Right atrium auricular region (tissue), 2 donors: ENCODE data around the gene SFXN5. TPM values are rescaled to one million over a fixed set of nuclear protein-coding genes. Genes with fewer than 3 reads are reported as not detected.
"Not testable (repeated sequence)": the region's sequence is repeated elsewhere in the genome, so short reads cannot be mapped to it uniquely, and the experiment has no call there.

Source experiments
- DNase-seq: peaks from one replicate; pipeline ENCODE4 v3.0.0-alpha.2; 2019; ENCODE audit warnings: low spot score
- H3K27ac ChIP-seq, 2 donors: fragments of 200-600 bp; sonication (generic); 1 replicate in 1 of 2; 2 replicates in 1 of 2; pipeline ENCODE4 v1.5.1; 2016 to 2019
- H3K27me3 ChIP-seq, 2 donors: fragments of 200-600 bp; sonication (generic); one replicate each; pipeline versions ENCODE4 v1.5.1 to v1.6.0; 2017 to 2019
- H3K36me3 ChIP-seq: fragments of 200-600 bp; sonication (generic); one replicate; pipeline ENCODE4 v1.5.1; 2016
- H3K4me1 ChIP-seq, 2 donors: fragments of 200-600 bp; sonication (generic); one replicate each; pipeline versions ENCODE4 v1.5.1 to v1.6.0; 2017 to 2019
- H3K4me3 ChIP-seq, 2 donors: fragments of 200-600 bp; sonication (generic); 1 replicate in 1 of 2; 2 replicates in 1 of 2; pipeline ENCODE4 v1.5.1; 2017 to 2019; ENCODE audit warnings: mild to moderate bottlenecking in 1 of 2, moderate library complexity in 1 of 2
- H3K9me3 ChIP-seq, 2 donors: fragments of 200-600 bp; sonication (generic); one replicate each; pipeline ENCODE4 v1.5.1; 2019
- CTCF ChIP-seq, 2 donors: fragments of 200-600 bp; sonication (generic); IDR thresholded peaks; one replicate each; pipeline ENCODE4 v1.5.1; 2019; ENCODE audit warnings: antibody characterized with exemption in 2 of 2
- total RNA-seq, 2 donors: library from RNA; depleted of rRNA; stranded (reverse); fragments of >200 nt; gene quantifications; one replicate each; pipeline ENCODE4 v1.1.0, GENCODE V29; 2016

The SFXN5 gene
- total RNA-seq, 2 donors from 2014 or later = 4.5 to 5.8 TPM

GRCh38 chr2:73067043-73067442 lies 4.5 kb downstream of the SFXN5 start:
- Histone ChIP-seq H3K4me3 (no peak overlapping the region), H3K36me3 (no peaks in the 10 kb centered on the region), H3K4me1 (peaks cover 0 to 43% of the 10 kb centered on the region in 2 donors), H3K27me3 (no peaks in the 10 kb centered on the region), H3K9me3 (no peaks in the 10 kb centered on the region), H3K27ac (no peak overlapping the region)
- no peak for TF ChIP-seq CTCF (IDR thresholded peaks at IDR 0.05)
- DNase-seq = no peak

GRCh38 chr2:73065070-73065469 lies 6.4 kb downstream of the SFXN5 start:
- not testable (repeated sequence) for H3K4me3 ChIP-seq, H3K9me3 ChIP-seq, H3K27me3 ChIP-seq, H3K36me3 ChIP-seq, DNase-seq, H3K27ac ChIP-seq
- peaks cover 0 to 38% of the 10 kb centered on the region in 2 donors for H3K4me1 ChIP-seq

GRCh38 chr2:73063909-73064875 lies 7.3 kb downstream of the SFXN5 start:
- no peak for DNase-seq
- H3K4me1 ChIP-seq = peaks cover 0 to 29% of the 10 kb centered on the region in 2 donors
- H3K27me3 ChIP-seq = no peaks in the 10 kb centered on the region
- no peak for TF ChIP-seq CTCF (IDR thresholded peaks at IDR 0.05)
- no peak overlapping the region for H3K4me3 ChIP-seq
- no peaks in the 10 kb centered on the region for H3K36me3 ChIP-seq
- H3K9me3 ChIP-seq = no peaks in the 10 kb centered on the region
- H3K27ac ChIP-seq = no peak overlapping the region

GRCh38 chr2:73063472-73063871 lies 8.0 kb downstream of the SFXN5 start:
- Histone ChIP-seq H3K27ac (no peak overlapping the region), H3K9me3 (no peaks in the 10 kb centered on the region), H3K4me3 (no peak overlapping the region), H3K27me3 (no peaks in the 10 kb centered on the region), H3K4me1 (peaks cover 0 to 22% of the 10 kb centered on the region in 2 donors), H3K36me3 (no peaks in the 10 kb centered on the region)
- no peak for DNase-seq
- TF ChIP-seq CTCF (IDR thresholded peaks at IDR 0.05) = no peak

- Histone ChIP-seq H3K4me1 (peaks cover 0 to 10% of the 10 kb centered on the region in 2 donors), H3K36me3 (peaks cover 21% of the 10 kb centered on the region), H3K27me3 (no peaks in the 10 kb centered on the region), H3K9me3 (peaks cover 0 to 13% of the 10 kb centered on the region in 2 donors), H3K4me3 (no peak overlapping the region), H3K27ac (no peak overlapping the region)
- no peak for DNase-seq
- no peak for TF ChIP-seq CTCF (IDR thresholded peaks at IDR 0.05)
Measured at GRCh38 chr2:73059106-73059505, 12.4 kb downstream of the SFXN5 start.

GRCh38 chr2:73054980-73055379 lies 16.5 kb downstream of the SFXN5 start:
- no peak for TF ChIP-seq CTCF (IDR thresholded peaks at IDR 0.05)
- H3K4me1 ChIP-seq = no peaks in the 10 kb centered on the region
- H3K36me3 ChIP-seq = peaks cover 21% of the 10 kb centered on the region
- no peaks in the 10 kb centered on the region for H3K27me3 ChIP-seq
- no peak overlapping the region for H3K27ac ChIP-seq
- DNase-seq = no peak
- no peak overlapping the region for H3K4me3 ChIP-seq
- peaks cover 0 to 13% of the 10 kb centered on the region in 2 donors for H3K9me3 ChIP-seq
